Endodermal cell (in vitro differentiated cells): Measurements from ENCODE around the gene UPB1. TPM values are rescaled to one million over a fixed set of nuclear protein-coding genes. Genes with fewer than 3 reads are reported as not detected.
A peak's percentile ranks its signal among the peaks of the same experiment; 100 is the strongest.

Source experiments
- DNase-seq: peaks from one replicate; pipeline ENCODE4 v3.0.0-alpha.2; 2017
- H3K27ac ChIP-seq: 2 replicates; pipeline ENCODE4 v1.5.1; 2013; ENCODE audit warnings: mild to moderate bottlenecking, low read depth, low read length, moderate library complexity
- H3K27me3 ChIP-seq: 2 replicates; pipeline ENCODE4 v1.6.1; 2013; ENCODE audit warnings: mild to moderate bottlenecking, low read length, moderate library complexity; ENCODE audit not compliant: insufficient read depth, control insufficient read depth, poor library complexity, severe bottlenecking
- H3K36me3 ChIP-seq: 2 replicates; pipeline ENCODE4 v1.7.0; 2013; ENCODE audit warnings: mild to moderate bottlenecking, low read length, moderate library complexity; ENCODE audit not compliant: control insufficient read depth, insufficient read depth
- H3K4me1 ChIP-seq: one replicate; pipeline ENCODE4 v1.7.0; 2013; ENCODE audit warnings: low read length; ENCODE audit not compliant: control insufficient read depth, insufficient read depth
- H3K4me3 ChIP-seq: 2 replicates; pipeline ENCODE4 v1.5.1; 2013; ENCODE audit warnings: mild to moderate bottlenecking, low read length, moderate library complexity
- H3K9ac ChIP-seq: 2 replicates; pipeline ENCODE4 v1.6.1; 2013; ENCODE audit warnings: mild to moderate bottlenecking, low read length, moderate library complexity; ENCODE audit not compliant: poor library complexity, severe bottlenecking; ENCODE audit errors: extremely low read depth
- H3K9me3 ChIP-seq: 2 replicates; pipeline ENCODE4 v1.6.1; 2013; ENCODE audit warnings: mild to moderate bottlenecking, low read length, moderate library complexity; ENCODE audit not compliant: control insufficient read depth
- H3K27ac Mint-ChIP-seq: 2 replicates; pipeline ENCODE4 v1.8.0; 2020; ENCODE audit warnings: mixed read lengths
- H3K27me3 Mint-ChIP-seq: 2 replicates; pipeline ENCODE4 v1.8.0; 2021; ENCODE audit warnings: mild to moderate bottlenecking, mixed read lengths; ENCODE audit not compliant: insufficient read depth
- H3K36me3 Mint-ChIP-seq: 2 replicates; pipeline ENCODE4 v1.8.0; 2020; ENCODE audit warnings: low read depth, mixed read lengths
- H3K4me1 Mint-ChIP-seq: 2 replicates; pipeline ENCODE4 v1.8.0; 2020; ENCODE audit warnings: mixed read lengths
- H3K4me3 Mint-ChIP-seq: 2 replicates; pipeline ENCODE4 v1.8.0; 2020; ENCODE audit warnings: mild to moderate bottlenecking, moderate library complexity, mixed read lengths
- H3K9me3 Mint-ChIP-seq: 2 replicates; pipeline ENCODE4 v1.8.0; 2020; ENCODE audit warnings: mild to moderate bottlenecking, mixed read lengths
- WGBS, 2 experiments: methylation state at CpG; one replicate each; pipeline versions ENCODE4 v1.1.5 to v1.1.7; 2013; ENCODE audit warnings: missing lambda C conversion rate in 2 of 2, mixed read lengths in 1 of 2; ENCODE audit not compliant: insufficient coverage in 1 of 2, insufficient read length in 1 of 2; 5-methylcytosine and 5-hydroxymethylcytosine counted together
- total RNA-seq, 2 donors: library from RNA; stranded (reverse); fragmentation: NEBNext Ultra II Directional in 1 of 2; extraction: Animal tissue kit (Norgen Biotek cat#: 25700) in 1 of 2; gene quantifications; 2 replicates in 1 of 2; 3 replicates in 1 of 2; pipeline ENCODE4 v1.2.1, GENCODE V29; 2021
- TF ChIP-seq, protein P1 (sequence below): fragments of 200-600 bp; sonication (generic); conservative IDR thresholded peaks from 2 replicates; pipeline ENCODE4 v1.5.0; 2021; ENCODE audit warnings: antibody characterized with exemption, mild to moderate bottlenecking

Gene UPB1
- total RNA-seq, 2 donors from 2014 or later: 0.40 TPM; not detected in 1

DNA sequence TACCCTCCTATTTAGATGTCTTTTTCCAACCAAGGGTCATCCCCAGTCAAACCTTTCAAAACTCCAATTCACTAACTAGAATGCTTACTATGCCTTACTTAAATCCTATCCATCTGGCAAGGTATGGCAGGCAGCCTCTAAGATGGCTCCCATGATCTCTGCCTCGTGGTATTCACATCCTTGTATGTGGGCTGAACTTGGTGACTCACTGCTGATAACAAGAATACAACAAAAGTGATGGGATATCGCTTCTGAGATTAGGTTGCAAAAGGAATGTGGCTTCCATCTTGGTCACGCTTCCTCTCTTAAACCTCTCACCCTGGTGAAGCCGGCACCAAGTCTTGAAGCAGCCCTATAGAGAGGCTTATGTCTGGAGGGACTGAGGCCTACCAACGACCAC lies 29.6 kb upstream of the UPB1 start:
- Mint-ChIP-seq H3K4me3 (no peak overlapping the region), H3K36me3 (no peaks in the 10 kb centered on the region), H3K4me1 (peaks cover 22% of the 10 kb centered on the region), H3K9me3 (no peaks in the 10 kb centered on the region), H3K27me3 (no peaks in the 10 kb centered on the region), H3K27ac (peak overlapping the region; percentile 64)
- WGBS, 2 experiments: 84 to 90% methylated on average over 4 to 5 of the region's 5 CpGs
- TF ChIP-seq, protein P1, sequence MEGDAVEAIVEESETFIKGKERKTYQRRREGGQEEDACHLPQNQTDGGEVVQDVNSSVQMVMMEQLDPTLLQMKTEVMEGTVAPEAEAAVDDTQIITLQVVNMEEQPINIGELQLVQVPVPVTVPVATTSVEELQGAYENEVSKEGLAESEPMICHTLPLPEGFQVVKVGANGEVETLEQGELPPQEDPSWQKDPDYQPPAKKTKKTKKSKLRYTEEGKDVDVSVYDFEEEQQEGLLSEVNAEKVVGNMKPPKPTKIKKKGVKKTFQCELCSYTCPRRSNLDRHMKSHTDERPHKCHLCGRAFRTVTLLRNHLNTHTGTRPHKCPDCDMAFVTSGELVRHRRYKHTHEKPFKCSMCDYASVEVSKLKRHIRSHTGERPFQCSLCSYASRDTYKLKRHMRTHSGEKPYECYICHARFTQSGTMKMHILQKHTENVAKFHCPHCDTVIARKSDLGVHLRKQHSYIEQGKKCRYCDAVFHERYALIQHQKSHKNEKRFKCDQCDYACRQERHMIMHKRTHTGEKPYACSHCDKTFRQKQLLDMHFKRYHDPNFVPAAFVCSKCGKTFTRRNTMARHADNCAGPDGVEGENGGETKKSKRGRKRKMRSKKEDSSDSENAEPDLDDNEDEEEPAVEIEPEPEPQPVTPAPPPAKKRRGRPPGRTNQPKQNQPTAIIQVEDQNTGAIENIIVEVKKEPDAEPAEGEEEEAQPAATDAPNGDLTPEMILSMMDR: no peak
- no peaks in the 10 kb centered on the region for H3K36me3 ChIP-seq
- no peaks in the 10 kb centered on the region for H3K27me3 ChIP-seq
- DNase-seq: peak; percentile 57
- H3K27ac ChIP-seq: no peak overlapping the region
- no peaks in the 10 kb centered on the region for H3K9me3 ChIP-seq
- no peak overlapping the region for H3K4me3 ChIP-seq
- peak overlapping the region; percentile 26 for H3K9ac ChIP-seq
- peaks cover 16% of the 10 kb centered on the region for H3K4me1 ChIP-seq

DNA sequence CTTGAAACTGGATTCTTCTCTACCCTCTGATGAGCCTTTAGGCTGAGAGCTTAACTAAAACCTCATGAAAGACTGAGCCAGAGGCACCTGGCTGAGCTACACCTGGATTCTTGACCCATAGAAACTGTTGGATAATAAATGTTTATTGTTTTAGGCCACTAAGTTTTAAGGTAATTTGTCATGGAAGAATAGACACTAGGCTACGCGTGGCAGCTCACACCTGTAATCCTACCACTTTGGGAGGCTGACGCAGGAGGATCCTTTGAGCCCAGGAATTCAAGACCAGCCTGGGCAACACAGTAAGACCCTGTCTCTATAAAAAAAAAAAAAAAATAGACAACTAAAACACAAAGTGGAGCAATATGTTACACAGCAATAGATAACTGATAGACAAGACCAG lies 29.2 kb upstream of the UPB1 start:
- Mint-ChIP-seq H3K4me1 (peaks cover 18% of the 10 kb centered on the region), H3K36me3 (no peaks in the 10 kb centered on the region), H3K27ac (peak overlapping the region; percentile 64), H3K27me3 (no peaks in the 10 kb centered on the region), H3K4me3 (no peak overlapping the region), H3K9me3 (no peaks in the 10 kb centered on the region)
- TF ChIP-seq, protein P1: no peak
- Histone ChIP-seq H3K4me1 (peaks cover 12% of the 10 kb centered on the region), H3K9ac (no peak overlapping the region), H3K27me3 (no peaks in the 10 kb centered on the region), H3K27ac (no peak overlapping the region), H3K9me3 (no peaks in the 10 kb centered on the region), H3K4me3 (no peak overlapping the region), H3K36me3 (no peaks in the 10 kb centered on the region)
- 90 to 100% methylated on average over 2 to 3 of the region's 3 CpGs for WGBS, 2 experiments
- DNase-seq: no peak

DNA sequence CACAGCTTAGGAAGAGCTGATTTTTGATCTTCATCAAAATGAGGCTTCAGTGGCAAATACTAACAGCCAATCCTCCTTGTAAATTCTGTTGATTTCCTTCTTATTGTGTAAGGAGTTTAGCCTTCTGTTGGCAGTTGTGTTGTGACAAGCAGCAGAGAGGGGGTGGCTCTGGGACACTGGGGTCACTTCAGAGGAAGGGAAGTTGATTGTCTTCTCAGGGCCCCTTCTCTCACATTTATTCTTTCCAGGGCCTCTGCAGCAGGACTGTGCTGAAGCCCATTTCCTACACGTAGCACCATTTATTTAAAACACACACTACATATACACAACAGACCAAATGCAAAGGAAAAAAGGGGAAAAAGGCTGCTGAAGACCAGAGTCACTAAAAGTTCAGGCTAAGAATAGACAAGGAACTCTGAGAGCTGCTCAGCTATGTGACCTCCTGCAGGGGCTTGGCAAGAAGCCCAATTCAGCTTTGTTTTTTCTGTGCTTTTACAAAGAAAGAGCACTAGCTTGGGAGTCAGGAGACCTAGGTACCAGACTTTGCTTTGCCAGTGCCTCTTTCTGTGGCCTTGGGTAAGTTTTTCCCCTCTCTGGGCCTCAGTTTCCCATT lies 28.3 kb upstream of the UPB1 start:
- no peak overlapping the region for H3K4me3 ChIP-seq
- H3K9me3 ChIP-seq: no peaks in the 10 kb centered on the region

More for the DNA sequence above, 28.3 kb upstream of the UPB1 start:
- Mint-ChIP-seq H3K9me3 (no peaks in the 10 kb centered on the region), H3K27me3 (no peaks in the 10 kb centered on the region), H3K4me1 (peaks cover 18% of the 10 kb centered on the region), H3K4me3 (no peak overlapping the region), H3K27ac (peak overlapping the region; percentile 69), H3K36me3 (no peaks in the 10 kb centered on the region)
- TF ChIP-seq, protein P1: no peak
- Histone ChIP-seq H3K27me3 (no peaks in the 10 kb centered on the region), H3K9ac (no peak overlapping the region), H3K27ac (peak overlapping the region; percentile 16), H3K4me1 (peaks cover 11% of the 10 kb centered on the region), H3K36me3 (no peaks in the 10 kb centered on the region)
- WGBS, 2 experiments: 20% methylated on average over 1 of the region's 1 CpG; no CpG with 5 or more reads in 1 of the 2 experiments
- no peak for DNase-seq
